GM23338 (cell line): ENCODE measurements around the gene PELI1.

Source experiments
- CREB1 ChIP-seq: fragments of 250-450 bp; sonication (Bioruptor Pico); IDR thresholded peaks from 2 replicates; pipeline ENCODE4 v1.5.0; 2020; ENCODE audit warnings: low read depth, mild to moderate bottlenecking, moderate library complexity
- EZH2 ChIP-seq: fragments of 200-600 bp; sonication (generic); IDR thresholded peaks from one replicate; pipeline ENCODE4 v1.8.0; 2017; ENCODE audit warnings: antibody characterized with exemption, mild to moderate bottlenecking, low read depth; ENCODE audit not compliant: unreplicated experiment
- EZH2phosphoT487 ChIP-seq: fragments of 200-600 bp; sonication (generic); IDR thresholded peaks from one replicate; pipeline ENCODE4 v1.8.1; 2018; ENCODE audit warnings: antibody characterized with exemption; ENCODE audit not compliant: unreplicated experiment
- JUNB ChIP-seq: IDR thresholded peaks from one replicate; pipeline ENCODE4 v1.6.1; 2016; ENCODE audit warnings: antibody characterized with exemption; ENCODE audit not compliant: unreplicated experiment
- NANOG ChIP-seq: IDR thresholded peaks from 2 replicates; pipeline ENCODE4 v1.6.1; 2016; ENCODE audit warnings: antibody characterized with exemption, borderline replicate concordance
- POLR2AphosphoS5 ChIP-seq: IDR thresholded peaks from 2 replicates; pipeline ENCODE4 v1.6.1; 2016; ENCODE audit warnings: antibody characterized with exemption, low read depth
- REST ChIP-seq: IDR thresholded peaks from one replicate; pipeline ENCODE4 v1.6.1; 2018; ENCODE audit warnings: antibody characterized with exemption; ENCODE audit not compliant: unreplicated experiment
- ZNF331 ChIP-seq: fragments of 250-450 bp; sonication (Bioruptor Pico); IDR thresholded peaks from 2 replicates; pipeline ENCODE4 v1.5.0; 2020; ENCODE audit warnings: low read depth, mild to moderate bottlenecking, moderate library complexity
- TF ChIP-seq, protein P1 (sequence below), 2 experiments: fragments of 200-600 bp in 1 of 2; sonication (generic) in 1 of 2; conservative IDR thresholded peaks; 2 replicates each; pipeline versions ENCODE4 v1.5.1 to v1.6.1; 2016 to 2017; ENCODE audit warnings: antibody characterized with exemption in 2 of 2, low read depth in 2 of 2, mild to moderate bottlenecking in 2 of 2, moderate library complexity in 1 of 2
- TF ChIP-seq, protein P2 (sequence below): fragments of 250-450 bp; sonication (Bioruptor Pico); IDR thresholded peaks from 2 replicates; pipeline ENCODE4 v1.5.0; 2020; ENCODE audit warnings: mild to moderate bottlenecking, moderate library complexity

GRCh38 chr2:64143169-64144056 is 807 bp downstream of the PELI1 start:
- TF ChIP-seq, protein P1, sequence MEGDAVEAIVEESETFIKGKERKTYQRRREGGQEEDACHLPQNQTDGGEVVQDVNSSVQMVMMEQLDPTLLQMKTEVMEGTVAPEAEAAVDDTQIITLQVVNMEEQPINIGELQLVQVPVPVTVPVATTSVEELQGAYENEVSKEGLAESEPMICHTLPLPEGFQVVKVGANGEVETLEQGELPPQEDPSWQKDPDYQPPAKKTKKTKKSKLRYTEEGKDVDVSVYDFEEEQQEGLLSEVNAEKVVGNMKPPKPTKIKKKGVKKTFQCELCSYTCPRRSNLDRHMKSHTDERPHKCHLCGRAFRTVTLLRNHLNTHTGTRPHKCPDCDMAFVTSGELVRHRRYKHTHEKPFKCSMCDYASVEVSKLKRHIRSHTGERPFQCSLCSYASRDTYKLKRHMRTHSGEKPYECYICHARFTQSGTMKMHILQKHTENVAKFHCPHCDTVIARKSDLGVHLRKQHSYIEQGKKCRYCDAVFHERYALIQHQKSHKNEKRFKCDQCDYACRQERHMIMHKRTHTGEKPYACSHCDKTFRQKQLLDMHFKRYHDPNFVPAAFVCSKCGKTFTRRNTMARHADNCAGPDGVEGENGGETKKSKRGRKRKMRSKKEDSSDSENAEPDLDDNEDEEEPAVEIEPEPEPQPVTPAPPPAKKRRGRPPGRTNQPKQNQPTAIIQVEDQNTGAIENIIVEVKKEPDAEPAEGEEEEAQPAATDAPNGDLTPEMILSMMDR (conservative IDR thresholded peaks at IDR 0.05; ENCODE audit: low read depth in 2 of 2) = no peak
- TF ChIP-seq EZH2phosphoT487 (no peak), EZH2 (no peak), REST (no peak), JUNB (no peak), NANOG (no peak), ZNF331 (CRISPR knock-in tag) (no peak), POLR2AphosphoS5 (no peak), CREB1 (no peak)
- TF ChIP-seq, protein P2, sequence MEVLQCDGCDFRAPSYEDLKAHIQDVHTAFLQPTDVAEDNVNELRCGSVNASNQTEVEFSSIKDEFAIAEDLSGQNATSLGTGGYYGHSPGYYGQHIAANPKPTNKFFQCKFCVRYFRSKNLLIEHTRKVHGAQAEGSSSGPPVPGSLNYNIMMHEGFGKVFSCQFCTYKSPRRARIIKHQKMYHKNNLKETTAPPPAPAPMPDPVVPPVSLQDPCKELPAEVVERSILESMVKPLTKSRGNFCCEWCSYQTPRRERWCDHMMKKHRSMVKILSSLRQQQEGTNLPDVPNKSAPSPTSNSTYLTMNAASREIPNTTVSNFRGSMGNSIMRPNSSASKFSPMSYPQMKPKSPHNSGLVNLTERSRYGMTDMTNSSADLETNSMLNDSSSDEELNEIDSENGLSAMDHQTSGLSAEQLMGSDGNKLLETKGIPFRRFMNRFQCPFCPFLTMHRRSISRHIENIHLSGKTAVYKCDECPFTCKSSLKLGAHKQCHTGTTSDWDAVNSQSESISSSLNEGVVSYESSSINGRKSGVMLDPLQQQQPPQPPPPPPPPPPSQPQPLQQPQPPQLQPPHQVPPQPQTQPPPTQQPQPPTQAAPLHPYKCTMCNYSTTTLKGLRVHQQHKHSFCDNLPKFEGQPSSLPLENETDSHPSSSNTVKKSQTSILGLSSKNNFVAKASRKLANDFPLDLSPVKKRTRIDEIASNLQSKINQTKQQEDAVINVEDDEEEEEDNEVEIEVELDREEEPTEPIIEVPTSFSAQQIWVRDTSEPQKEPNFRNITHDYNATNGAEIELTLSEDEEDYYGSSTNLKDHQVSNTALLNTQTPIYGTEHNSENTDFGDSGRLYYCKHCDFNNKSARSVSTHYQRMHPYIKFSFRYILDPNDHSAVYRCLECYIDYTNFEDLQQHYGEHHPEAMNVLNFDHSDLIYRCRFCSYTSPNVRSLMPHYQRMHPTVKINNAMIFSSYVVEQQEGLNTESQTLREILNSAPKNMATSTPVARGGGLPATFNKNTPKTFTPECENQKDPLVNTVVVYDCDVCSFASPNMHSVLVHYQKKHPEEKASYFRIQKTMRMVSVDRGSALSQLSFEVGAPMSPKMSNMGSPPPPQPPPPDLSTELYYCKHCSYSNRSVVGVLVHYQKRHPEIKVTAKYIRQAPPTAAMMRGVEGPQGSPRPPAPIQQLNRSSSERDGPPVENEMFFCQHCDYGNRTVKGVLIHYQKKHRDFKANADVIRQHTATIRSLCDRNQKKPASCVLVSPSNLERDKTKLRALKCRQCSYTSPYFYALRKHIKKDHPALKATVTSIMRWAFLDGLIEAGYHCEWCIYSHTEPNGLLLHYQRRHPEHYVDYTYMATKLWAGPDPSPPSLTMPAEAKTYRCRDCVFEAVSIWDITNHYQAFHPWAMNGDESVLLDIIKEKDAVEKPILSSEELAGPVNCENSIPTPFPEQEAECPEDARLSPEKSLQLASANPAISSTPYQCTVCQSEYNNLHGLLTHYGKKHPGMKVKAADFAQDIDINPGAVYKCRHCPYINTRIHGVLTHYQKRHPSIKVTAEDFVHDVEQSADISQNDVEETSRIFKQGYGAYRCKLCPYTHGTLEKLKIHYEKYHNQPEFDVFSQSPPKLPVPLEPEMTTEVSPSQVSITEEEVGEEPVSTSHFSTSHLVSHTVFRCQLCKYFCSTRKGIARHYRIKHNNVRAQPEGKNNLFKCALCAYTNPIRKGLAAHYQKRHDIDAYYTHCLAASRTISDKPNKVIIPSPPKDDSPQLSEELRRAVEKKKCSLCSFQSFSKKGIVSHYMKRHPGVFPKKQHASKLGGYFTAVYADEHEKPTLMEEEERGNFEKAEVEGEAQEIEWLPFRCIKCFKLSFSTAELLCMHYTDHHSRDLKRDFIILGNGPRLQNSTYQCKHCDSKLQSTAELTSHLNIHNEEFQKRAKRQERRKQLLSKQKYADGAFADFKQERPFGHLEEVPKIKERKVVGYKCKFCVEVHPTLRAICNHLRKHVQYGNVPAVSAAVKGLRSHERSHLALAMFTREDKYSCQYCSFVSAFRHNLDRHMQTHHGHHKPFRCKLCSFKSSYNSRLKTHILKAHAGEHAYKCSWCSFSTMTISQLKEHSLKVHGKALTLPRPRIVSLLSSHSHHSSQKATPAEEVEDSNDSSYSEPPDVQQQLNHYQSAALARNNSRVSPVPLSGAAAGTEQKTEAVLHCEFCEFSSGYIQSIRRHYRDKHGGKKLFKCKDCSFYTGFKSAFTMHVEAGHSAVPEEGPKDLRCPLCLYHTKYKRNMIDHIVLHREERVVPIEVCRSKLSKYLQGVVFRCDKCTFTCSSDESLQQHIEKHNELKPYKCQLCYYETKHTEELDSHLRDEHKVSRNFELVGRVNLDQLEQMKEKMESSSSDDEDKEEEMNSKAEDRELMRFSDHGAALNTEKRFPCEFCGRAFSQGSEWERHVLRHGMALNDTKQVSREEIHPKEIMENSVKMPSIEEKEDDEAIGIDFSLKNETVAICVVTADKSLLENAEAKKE (CRISPR knock-in tag) = no peak
